GM18861 (cell line): ENCODE data around the gene CHD5.

Experiments
- ATAC-seq: cut with Tn5 transposase; IDR thresholded peaks from one replicate; pipeline ENCODE4 v1.9.1; 2021; ENCODE audit not compliant: unreplicated experiment

CHD5 gene

GRCh38 chr1:6117064-6117463 is 63.1 kb downstream of the CHD5 start:
- ATAC-seq: no peak

GRCh38 chr1:6116137-6116536 is 64.0 kb downstream of the CHD5 start:
- ATAC-seq: no peak

- ATAC-seq: no peak
Measured at GRCh38 chr1:6113745-6114144, 66.4 kb downstream of the CHD5 start.

DNA sequence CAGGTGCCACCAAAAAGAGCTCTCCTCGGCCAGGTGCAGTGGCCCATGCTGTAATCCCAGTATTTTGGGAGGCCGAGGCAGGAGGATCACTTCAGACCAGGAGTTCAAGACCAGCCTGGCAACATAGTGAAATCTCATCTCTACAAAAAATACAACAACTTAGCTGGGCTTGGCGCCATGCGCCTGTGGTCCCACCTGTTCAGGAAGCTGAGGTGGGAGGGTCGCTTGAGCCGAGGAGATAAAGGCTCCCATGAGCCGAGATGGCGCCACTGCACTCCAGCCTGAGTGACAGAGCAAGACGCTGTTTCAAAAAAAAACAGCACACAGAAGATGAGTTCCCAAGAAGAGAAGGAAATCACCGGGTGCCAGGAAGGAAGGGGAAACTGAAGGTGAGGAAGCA is 67.0 kb downstream of the CHD5 start:
- no peak for ATAC-seq

- no peak for ATAC-seq
Measured at GRCh38 chr1:6112690-6113005, 67.5 kb downstream of the CHD5 start.

DNA sequence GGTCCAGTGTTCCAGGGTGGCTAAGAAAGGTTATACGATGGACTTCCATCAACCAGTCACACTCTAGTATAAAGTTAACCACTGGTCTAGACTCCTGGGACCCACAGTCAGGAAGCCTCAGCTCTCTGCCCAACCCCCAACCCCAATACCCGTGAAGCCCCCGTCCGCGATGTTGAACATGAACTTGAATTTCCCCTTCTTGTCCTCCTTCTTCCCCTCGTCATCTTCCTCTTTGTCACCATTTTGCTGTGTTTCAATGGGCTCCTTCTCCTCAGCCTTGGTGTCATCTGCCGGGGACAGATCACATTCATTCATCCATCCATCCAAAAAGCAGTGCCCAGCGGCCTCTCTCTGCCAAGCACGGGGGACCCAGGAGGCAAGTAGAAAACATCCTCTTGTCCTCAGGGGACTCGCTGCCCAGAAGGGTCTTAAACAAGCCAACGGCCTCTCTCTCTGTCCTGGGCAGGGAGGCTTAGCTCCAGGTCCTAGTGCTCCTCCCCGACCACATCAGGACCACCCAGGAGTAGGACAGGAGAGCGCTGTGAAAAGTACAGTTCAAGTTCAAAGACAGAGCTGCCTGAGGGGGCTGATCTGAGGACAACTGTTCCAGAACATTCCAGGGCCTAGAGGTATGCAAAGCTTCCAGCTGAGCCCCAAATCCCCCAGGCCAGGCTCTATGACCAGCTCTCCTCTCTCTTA is 68.0 kb downstream of the CHD5 start:
- ATAC-seq: no peak

- no peak for ATAC-seq
Measured at GRCh38 chr1:6111571-6111970, 68.5 kb downstream of the CHD5 start.

DNA sequence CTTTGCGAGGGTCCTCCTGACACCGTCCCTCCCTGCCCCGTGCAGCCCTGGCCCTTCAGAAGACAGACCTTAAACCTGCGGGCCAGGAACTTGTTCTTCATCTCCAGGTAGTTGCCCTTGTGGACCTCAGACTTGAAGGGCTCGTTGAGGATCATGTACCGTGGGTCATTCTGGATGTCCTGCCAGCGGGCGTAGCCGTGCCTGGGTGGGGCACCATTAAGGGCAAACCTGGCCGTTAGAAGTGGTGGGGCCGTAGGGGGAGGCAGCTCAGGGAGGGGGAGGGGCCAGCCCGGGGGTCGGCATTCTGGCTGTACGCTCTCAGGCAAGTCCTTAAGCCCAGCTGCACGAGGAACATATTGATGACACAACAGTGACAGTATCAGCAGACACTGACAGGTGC is 69.8 kb downstream of the CHD5 start:
- no peak for ATAC-seq

GRCh38 chr1:6109688-6110087 is 70.4 kb downstream of the CHD5 start:
- no peak for ATAC-seq

GRCh38 chr1:6108937-6109614 is 71.0 kb downstream of the CHD5 start:
- no peak for ATAC-seq

DNA sequence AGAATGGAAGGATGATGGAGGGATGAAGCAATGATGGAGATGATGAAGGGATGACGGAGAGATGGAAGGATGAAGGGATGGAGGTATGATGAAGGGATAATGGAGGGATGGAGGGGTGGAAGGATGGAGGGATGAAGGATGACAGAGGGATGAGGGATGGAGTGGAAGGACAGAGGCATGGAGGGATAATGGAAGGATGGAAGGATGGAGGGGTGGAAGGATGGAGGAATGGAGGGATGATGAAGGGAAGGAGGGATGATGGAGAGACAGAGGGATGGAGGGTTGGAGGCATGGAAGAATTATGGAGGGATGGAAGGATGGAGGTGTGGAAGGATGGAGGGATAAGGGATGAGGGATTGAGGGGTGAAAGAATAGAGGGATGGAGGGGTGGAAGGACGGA is 71.6 kb downstream of the CHD5 start:
- ATAC-seq: no peak

- no peak for ATAC-seq
Measured at GRCh38 chr1:6107409-6108356, 72.4 kb downstream of the CHD5 start.

DNA sequence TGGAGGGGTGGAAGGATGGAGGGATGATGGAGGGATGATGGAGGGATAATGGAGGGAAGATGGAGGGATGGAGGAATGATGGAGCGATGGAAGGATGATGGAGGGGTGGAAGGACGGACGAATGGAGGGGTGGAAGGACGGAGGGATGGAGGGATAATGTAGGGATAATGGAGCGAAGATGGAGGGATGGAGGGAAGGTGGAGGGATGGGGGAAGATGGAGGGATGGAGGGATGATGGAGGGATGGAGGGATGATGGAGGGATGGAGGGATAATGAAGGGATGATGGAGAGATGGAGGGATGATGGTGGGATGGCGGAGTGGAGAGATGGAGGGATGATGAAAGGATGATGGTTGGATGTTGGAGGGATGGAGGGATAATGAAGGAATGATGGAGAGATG is 73.1 kb downstream of the CHD5 start:
- ATAC-seq: no peak

DNA sequence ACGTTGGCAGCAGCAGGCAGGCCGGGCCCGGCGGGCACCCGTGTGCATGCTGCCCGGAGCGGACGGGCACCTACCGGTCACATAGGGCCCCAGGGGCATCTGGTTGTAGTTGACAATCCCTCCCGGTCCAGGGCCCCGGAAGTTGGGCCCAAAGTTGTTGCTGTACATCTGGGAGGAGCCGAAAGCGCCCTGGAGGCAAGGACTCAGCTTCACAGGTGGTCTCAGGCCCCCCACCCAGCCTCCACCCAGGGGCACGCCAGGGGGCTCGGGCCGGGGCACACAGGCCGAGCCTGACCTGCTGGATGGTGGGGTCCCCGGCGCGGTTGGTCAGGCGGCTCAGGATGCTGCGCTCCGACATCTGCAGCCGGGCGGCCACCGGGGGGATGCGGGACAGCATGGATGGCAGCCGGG is 73.8 kb downstream of the CHD5 start:
- no peak for ATAC-seq

DNA sequence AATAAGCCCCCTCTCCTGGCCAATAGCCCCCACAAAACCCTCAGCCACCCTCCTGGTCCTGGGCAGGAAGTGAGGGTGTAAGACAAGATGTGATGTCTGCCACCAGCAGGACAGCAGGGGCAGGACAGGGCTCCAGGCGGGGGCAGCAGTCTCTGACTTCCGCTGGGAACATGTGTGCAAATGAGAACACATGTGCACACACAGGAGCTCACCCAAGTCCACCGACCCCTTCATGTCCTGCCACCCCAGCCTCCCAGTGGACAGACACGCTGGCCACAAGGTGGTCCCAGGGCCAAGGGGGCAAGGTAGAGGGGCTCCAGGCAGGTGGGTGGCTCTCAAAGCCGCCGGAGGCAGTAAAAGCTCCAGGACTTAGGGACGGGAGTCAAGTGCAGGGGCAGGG is 74.4 kb downstream of the CHD5 start:
- no peak for ATAC-seq

DNA sequence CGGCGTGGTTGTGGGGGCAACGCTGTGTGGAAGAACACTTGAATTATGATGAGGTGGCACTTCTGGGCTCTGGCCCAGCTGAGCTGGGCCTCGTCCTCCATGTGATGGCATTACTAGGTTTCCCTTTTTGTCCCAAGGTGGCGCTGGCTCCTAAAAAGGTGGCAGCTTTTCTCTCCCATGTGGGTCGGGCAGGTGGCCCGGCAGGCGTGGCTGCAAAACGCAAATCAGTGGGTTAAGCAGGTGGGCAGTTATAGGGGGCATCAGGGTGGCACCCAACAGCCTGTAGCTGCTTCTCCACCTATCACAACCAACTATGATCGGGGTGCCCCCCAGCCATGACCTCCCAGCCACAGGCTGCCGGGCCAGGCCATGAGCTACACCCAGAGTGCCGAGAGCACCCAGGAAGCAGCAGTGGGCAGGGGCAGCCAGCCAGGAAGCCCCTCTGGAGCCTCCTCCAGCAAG is 74.9 kb downstream of the CHD5 start:
- ATAC-seq: no peak

- no peak for ATAC-seq
Measured at GRCh38 chr1:6104631-6105030, 75.5 kb downstream of the CHD5 start.

GRCh38 chr1:6103854-6104530 is 76.1 kb downstream of the CHD5 start:
- ATAC-seq: no peak

DNA sequence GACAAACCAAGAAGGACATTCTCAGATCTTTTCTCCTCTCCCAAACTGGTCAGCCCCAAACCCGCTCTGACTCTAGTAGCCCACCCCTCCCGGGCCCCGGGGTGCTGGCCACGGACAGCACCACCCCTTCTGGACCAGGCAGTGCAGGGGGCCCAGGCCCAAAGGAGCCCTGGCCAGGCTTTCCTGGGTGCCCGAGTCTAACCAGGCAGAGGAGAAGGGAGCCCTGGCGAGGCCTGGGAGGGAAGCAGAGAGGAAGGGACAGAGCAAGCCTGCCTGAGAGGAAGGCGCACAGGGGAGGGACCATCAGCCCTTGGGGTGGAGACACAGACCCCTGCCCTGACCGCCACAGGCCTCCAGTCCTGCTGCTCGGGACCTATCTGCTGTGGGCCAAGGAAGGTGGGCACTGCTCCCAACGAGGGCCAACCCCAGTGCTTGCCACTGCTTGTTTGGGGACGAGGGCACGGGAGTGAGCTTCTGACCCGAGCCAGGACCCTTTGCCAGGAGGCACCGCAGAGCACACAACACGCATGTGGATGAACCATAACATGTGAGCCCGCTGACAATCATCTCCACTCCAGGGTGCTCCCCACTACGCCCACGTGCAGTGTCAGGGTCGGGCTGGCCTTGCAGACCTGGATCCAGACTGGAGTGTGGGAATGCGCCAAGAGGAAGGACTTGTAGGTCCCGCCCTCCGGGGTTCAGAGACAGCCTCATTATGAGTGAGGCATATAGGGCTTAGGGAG is 76.8 kb downstream of the CHD5 start:
- ATAC-seq: no peak

- ATAC-seq: no peak
Measured at GRCh38 chr1:6102532-6102845, 77.6 kb downstream of the CHD5 start.
